SU-DHL-6 (cell line): ENCODE data around the gene SLC8A2.
"Not testable (repeated sequence)": the region's sequence is repeated elsewhere in the genome, so short reads cannot be mapped to it uniquely, and the experiment has no call there.

Experiments
- H2AFZ ChIP-seq: fragments of 200-600 bp; sonication (generic); 2 replicates; pipeline ENCODE4 v1.6.1; 2014; ENCODE audit warnings: low read depth, mild to moderate bottlenecking, moderate library complexity, mixed read lengths, antibody characterized with exemption, low read length; ENCODE audit not compliant: severe bottlenecking
- H3F3A ChIP-seq: fragments of 200-600 bp; shearing (Covaris generic); 2 replicates; pipeline ENCODE4 v1.6.0; 2016; ENCODE audit warnings: antibody characterized with exemption, mild to moderate bottlenecking; ENCODE audit not compliant: insufficient read depth
- H3K27ac ChIP-seq: fragments of 200-600 bp; sonication (generic); 2 replicates; pipeline ENCODE4 v1.5.1; 2016; ENCODE audit warnings: low read depth, mild to moderate bottlenecking, low read length, moderate library complexity, mixed read lengths
- H3K27me3 ChIP-seq: fragments of 200-600 bp; sonication (generic), shearing (Covaris generic); 2 replicates; pipeline ENCODE4 v1.6.0; 2014; ENCODE audit warnings: mild to moderate bottlenecking, low read length
- H3K36me3 ChIP-seq: fragments of 200-600 bp; sonication (generic); 2 replicates; pipeline ENCODE4 v1.6.1; 2014; ENCODE audit warnings: mild to moderate bottlenecking, low read length, mixed read lengths
- H3K4me2 ChIP-seq: fragments of 300-600, 200-600 bp; shearing (Covaris generic), sonication (generic); 2 replicates; pipeline ENCODE4 v1.6.0; 2014; ENCODE audit warnings: low read length, low read depth, mild to moderate bottlenecking; ENCODE audit not compliant: poor library complexity, severe bottlenecking
- H3K4me3 ChIP-seq: fragments of 200-600 bp; sonication (generic); 2 replicates; pipeline ENCODE4 v1.5.1; 2014; ENCODE audit warnings: antibody characterized with exemption, low read length, mild to moderate bottlenecking, mixed read lengths; ENCODE audit not compliant: insufficient read depth, poor library complexity, severe bottlenecking
- H3K79me2 ChIP-seq: fragments of 200-600 bp; sonication (generic); 2 replicates; pipeline ENCODE4 v1.6.1; 2014; ENCODE audit warnings: mild to moderate bottlenecking, low read length, moderate library complexity; ENCODE audit not compliant: insufficient read depth
- H3K9ac ChIP-seq: fragments of 200-600 bp; sonication (generic); 2 replicates; pipeline ENCODE4 v1.7.0; 2014; ENCODE audit warnings: mild to moderate bottlenecking, low read length
- H3K9me2 ChIP-seq: fragments of 200-600 bp; sonication (generic); replicated peaks from 2 replicates; pipeline ENCODE4 v1.6.1; 2014; ENCODE audit warnings: low read length; ENCODE audit not compliant: insufficient read depth
- H3K9me3 ChIP-seq: fragments of 200-600 bp; sonication (generic); 2 replicates; pipeline ENCODE4 v1.6.1; 2014; ENCODE audit warnings: low read length, mixed read lengths; ENCODE audit not compliant: insufficient read depth
- H4K20me1 ChIP-seq: fragments of 200-600 bp; sonication (generic); 2 replicates; pipeline ENCODE4 v1.6.1; 2014; ENCODE audit warnings: low read depth, mild to moderate bottlenecking, antibody characterized with exemption, low read length, moderate library complexity, mixed read lengths
- CTCF ChIP-seq: fragments of 200-600 bp; sonication (generic); IDR thresholded peaks from one replicate; pipeline ENCODE4 v1.5.1; 2017; ENCODE audit warnings: antibody characterized with exemption, mild to moderate bottlenecking, low read length, moderate library complexity; ENCODE audit not compliant: insufficient read depth, poor library complexity, severe bottlenecking
- EZH2phosphoT487 ChIP-seq: fragments of 200-600 bp; sonication (generic), shearing (Covaris generic); conservative IDR thresholded peaks from 2 replicates; pipeline ENCODE4 v1.6.1; 2018; ENCODE audit warnings: mild to moderate bottlenecking, antibody characterized with exemption, low read length, moderate library complexity, mixed read lengths

Gene SLC8A2

GRCh38 chr19:47414469-47414868, 57.2 kb downstream of the SLC8A2 start:
- no peaks in the 10 kb centered on the region for H3K9me3 ChIP-seq
- H3K4me2 ChIP-seq = no peak overlapping the region
- H2AFZ ChIP-seq = no peak overlapping the region
- TF ChIP-seq EZH2phosphoT487 (no peak), CTCF (no peak)
- no peaks in the 10 kb centered on the region for H3K79me2 ChIP-seq
- no peak overlapping the region for H3K27ac ChIP-seq
- H3K9me2 ChIP-seq = no peaks in the 10 kb centered on the region
- no peaks in the 10 kb centered on the region for H3K27me3 ChIP-seq
- no peak overlapping the region for H3K9ac ChIP-seq
- no peaks in the 10 kb centered on the region for H4K20me1 ChIP-seq
- H3K36me3 ChIP-seq = no peaks in the 10 kb centered on the region
- 0 out of 2 replicates have a peak, but pooled peaks cover 4% of the 10 kb centered on the region for H3F3A ChIP-seq
- H3K4me3 ChIP-seq = no peak overlapping the region

GRCh38 chr19:47413941-47414340, 57.8 kb downstream of the SLC8A2 start:
- TF ChIP-seq CTCF (no peak), EZH2phosphoT487 (no peak)
- H4K20me1 ChIP-seq = no peaks in the 10 kb centered on the region

GRCh38 chr19:47411696-47412095, 60.0 kb downstream of the SLC8A2 start:
- not testable (repeated sequence) for H3K27ac ChIP-seq, H3K36me3 ChIP-seq

More at GRCh38 chr19:47413941-47414340, 57.8 kb downstream of the SLC8A2 start:
- Histone ChIP-seq H3K9me2 (no peaks in the 10 kb centered on the region), H3K36me3 (no peaks in the 10 kb centered on the region), H3K9me3 (no peaks in the 10 kb centered on the region), H3K27me3 (no peaks in the 10 kb centered on the region), H3K9ac (no peak overlapping the region), H3K4me3 (no peak overlapping the region), H3K4me2 (no peak overlapping the region), H3K79me2 (no peaks in the 10 kb centered on the region), H3K27ac (no peak overlapping the region), H2AFZ (no peak overlapping the region), H3F3A (0 out of 2 replicates have a peak, but pooled peaks cover 4% of the 10 kb centered on the region)

GRCh38 chr19:47411101-47411500, 60.6 kb downstream of the SLC8A2 start:
- no peak overlapping the region for H3K4me3 ChIP-seq
- H3F3A ChIP-seq = no peaks in the 10 kb centered on the region
- no peak overlapping the region for H3K4me2 ChIP-seq
- no peaks in the 10 kb centered on the region for H3K9me3 ChIP-seq
- no peak overlapping the region for H3K9ac ChIP-seq
- no peaks in the 10 kb centered on the region for H3K9me2 ChIP-seq
- no peaks in the 10 kb centered on the region for H3K27me3 ChIP-seq
- H3K27ac ChIP-seq = no peak overlapping the region
- H2AFZ ChIP-seq = no peak overlapping the region
- H3K36me3 ChIP-seq = no peaks in the 10 kb centered on the region
- no peaks in the 10 kb centered on the region for H4K20me1 ChIP-seq
- TF ChIP-seq EZH2phosphoT487 = no peak
- no peak for TF ChIP-seq CTCF
- no peaks in the 10 kb centered on the region for H3K79me2 ChIP-seq

More at GRCh38 chr19:47411696-47412095, 60.0 kb downstream of the SLC8A2 start:
- not testable (repeated sequence) for H2AFZ ChIP-seq, H3K79me2 ChIP-seq, H3F3A ChIP-seq, H3K9me3 ChIP-seq, H4K20me1 ChIP-seq, H3K4me3 ChIP-seq, H3K9me2 ChIP-seq, H3K27me3 ChIP-seq, H3K9ac ChIP-seq, H3K4me2 ChIP-seq
